ENCODE measurements around the gene DIPK1A.
A peak's percentile ranks its signal among the peaks of the same experiment; 100 is the strongest.

Gene DIPK1A

GRCh38 chr1:92961131-92961895, at the start of gene DIPK1A:
TSS of gene DIPK1A (minus strand) at chr1:92961462. CDS start at chr1:92961429, 33 bp downstream.
- peak; percentile 40 to 48 for DNase-seq

DNA sequence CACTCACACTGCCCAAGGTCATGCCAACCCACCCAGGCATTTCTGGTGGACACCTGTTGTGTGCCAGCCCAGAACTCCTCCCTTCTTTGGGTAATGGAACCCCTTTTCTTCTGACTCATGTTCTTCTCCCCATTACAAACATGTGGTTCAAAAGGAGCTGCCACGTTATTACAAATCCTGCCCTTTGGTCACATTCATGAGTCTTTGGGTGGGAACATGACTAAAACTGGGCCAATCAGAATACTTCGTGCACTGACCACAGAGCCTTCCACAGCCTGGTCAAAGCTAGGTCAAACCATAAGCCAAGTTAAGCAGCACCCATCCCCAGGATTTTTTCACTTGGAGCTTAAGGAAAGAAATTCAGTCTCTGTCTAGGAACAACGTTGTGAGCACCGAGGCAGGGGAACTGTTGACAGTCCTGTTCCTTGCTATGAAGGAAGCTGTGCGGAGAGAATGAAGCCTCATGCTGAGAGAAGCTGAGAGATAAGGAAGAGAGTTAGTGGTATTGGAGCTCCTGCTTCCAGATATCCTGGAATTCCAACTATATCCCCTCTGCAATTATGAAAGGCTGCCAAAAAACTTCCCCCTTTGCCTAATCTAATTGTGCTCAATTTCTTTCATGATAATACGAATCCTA, 46.8 kb upstream of the DIPK1A start:
- DNase-seq = no peak

GRCh38 chr1:93005252-93005598, 44.0 kb upstream of the DIPK1A start:
- no peak for DNase-seq

DNA sequence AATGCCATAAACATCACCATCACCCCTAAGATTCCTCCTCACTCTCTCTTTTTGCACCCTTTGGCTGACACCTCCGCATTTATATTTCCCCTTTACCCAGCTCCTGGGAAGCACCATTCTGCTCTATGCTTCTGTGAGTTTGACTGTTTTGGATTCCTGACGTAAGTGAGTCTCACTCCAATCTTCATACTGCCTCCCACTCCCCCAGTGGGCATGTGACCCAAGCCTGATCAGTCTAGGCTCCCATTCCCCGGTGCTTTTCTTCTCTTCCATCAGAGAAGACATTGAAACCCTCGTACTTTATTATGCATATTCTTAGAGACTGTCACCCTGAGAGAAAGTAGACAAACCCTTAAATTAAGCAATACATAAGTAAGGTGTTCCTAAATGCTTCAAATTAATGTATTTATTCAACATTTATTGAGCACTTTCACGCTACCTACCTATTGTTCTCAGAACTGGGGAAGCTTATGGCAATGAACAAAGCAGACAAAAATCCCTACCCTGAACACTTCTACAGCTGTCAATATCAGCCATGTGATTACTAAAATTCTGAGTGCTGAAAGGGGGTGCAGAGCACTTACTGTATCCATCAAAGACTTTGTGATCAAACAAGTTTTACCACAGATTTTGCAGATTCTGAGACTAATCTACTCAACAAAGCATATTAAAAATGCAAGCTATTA, 43.4 kb upstream of the DIPK1A start:
- DNase-seq = no peak

- no peak for DNase-seq
Measured at GRCh38 chr1:93003981-93004380, 42.7 kb upstream of the DIPK1A start.

DNA sequence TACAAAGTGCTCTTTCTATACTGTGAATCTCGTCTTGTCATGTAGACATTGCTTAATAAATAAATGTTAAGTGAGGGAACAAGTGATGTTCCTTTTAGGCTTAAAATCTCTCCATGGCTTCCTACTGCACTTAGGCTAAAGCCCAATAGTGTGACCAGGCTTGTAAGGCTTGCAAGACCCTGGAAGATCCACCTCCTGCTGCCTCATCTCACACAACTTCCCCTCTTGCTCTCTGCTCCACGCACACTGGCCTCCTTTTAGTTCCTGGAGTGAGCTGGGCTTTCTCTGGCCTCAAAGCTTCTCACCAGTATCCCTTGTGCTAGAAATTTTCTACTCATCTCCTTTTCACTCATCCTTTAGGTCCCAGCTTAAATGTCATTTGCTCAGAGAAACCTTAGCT, 41.5 kb upstream of the DIPK1A start:
- no peak for DNase-seq

DNA sequence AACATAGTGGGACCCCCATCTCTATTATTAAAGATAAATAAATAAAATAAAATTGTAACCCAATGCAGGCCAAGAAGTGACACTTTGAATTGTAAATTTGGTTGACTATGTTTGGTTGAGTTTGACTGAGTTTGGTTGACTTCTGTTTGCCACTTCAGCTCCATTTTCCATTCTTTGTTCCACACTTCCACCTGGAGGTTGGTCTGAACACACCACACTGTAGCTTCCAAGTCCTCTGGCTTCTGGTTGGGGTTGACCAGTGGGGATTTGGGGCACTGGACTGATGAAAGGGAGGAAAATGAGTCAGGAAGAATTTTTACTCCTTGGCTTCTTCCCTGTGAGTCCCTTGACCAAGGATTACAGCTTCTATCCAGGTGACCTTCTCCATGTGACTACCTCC, 40.6 kb upstream of the DIPK1A start:
- no peak for DNase-seq

DNA sequence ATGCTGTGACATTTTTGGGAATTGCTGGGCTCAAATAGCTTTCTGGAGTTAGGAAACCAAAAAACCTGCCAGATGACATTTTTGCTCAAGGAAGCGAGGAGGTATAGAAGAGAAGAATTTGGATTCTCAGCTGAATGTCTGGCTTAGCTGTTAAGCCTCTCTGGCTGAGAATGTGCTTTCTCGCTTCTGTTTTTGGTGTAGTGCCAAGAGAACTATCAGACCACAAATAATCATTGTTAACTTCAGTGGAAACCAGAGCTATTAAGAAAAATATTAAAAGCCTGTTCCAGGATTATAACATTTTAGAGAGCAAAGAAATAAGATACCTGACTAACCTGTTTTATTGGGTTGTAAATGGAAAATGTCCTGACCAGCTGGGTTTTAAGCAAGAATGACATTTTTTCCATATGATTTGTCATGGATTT, 39.5 kb upstream of the DIPK1A start:
- no peak for DNase-seq

- no peak for DNase-seq
Measured at GRCh38 chr1:93000291-93000690, 39.0 kb upstream of the DIPK1A start.

DNA sequence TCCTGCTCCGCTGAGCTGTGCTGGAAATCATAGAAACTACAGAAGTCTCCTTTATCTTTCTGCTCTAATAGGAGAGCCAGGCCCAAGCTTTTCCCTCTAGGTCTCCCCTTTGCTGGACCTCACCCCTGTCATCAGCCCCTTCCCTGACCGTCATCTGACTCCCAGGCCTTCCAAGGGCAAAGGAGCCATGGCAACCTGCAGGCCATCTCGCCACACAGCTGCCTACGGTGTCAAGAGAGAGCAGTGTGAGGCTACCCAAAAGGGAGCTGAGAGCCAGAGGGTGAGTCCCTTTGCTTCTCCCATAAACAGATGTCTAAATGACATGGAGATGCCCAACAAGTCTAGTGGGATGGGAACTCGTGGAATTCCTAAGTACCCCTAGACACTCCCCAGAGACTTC, 37.6 kb upstream of the DIPK1A start:
- no peak for DNase-seq

DNA sequence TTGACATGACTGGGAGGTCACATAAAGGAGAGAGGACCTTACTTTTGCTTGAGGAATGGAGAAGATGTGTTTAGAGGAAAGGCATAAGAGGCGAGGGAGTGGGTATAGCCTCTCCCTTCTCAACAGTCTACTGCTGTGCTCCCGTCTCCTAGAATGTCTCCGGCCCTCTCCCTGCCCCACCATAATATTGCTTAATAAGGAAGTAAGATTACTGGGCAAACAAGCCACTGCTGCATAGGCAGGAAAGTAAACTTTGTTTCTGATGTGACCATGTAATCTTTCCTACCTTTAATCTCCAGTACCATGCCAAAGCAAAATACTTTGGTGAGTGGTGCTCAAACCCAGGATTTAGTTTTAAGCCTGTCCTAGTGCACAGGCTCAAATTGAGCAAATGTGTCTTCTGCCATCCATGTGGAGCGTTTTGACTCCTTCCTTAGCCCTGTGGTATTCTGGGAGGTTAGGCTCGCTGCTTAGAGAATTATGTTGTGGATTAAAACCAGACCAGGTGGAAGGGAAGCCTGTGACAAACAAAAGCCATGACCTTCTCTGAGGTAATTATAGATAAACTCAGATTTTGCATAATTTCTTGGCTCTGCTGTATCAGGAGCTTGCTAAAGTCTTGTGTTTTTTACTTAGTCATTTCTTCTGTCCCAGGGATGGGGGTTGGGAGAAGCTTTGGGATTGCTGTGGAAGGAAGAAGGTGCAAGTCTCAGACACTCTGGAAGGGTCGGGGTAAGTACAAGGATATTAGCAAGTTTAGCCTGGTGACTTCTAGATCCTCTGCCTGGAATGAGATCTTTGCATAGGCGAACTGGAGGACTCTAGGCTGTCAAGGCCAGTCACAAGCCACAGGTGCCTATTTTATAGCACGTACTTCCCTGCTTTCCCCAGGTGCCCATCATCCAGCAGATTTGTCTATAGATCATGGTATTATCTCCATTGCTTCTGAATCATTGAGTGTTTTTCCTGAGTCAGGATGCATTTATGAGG, 34.5 kb upstream of the DIPK1A start:
- DNase-seq = no peak

DNA sequence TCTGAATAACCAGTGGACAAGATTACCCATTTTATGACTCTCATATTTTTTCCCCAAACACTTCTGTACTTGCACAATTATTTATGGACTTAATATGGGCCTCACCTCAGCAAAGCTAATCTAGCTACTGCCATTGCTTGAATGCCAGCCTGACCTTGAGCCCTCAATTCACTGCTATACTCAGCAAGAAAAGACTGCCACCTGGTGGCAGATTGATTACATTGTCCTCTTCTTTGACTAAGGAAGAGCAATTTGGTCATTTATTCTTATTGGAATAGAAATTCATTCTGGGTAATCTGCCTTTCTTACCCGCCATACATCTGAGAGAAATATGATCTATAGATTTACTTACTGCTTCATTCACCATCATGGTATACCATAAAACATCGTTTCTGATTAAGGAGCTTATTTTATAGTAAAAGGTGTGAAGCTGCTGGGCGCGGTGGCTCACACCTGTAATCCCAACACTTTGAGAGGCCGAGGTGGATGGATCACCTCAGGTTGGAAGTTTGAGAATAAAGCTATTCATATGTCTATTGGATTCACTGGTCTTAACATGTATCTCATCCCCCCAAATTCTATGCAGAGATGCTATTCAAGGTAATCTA, 32.9 kb upstream of the DIPK1A start:
- peak in 1 of 2 donors; percentile 46 for DNase-seq

DNA sequence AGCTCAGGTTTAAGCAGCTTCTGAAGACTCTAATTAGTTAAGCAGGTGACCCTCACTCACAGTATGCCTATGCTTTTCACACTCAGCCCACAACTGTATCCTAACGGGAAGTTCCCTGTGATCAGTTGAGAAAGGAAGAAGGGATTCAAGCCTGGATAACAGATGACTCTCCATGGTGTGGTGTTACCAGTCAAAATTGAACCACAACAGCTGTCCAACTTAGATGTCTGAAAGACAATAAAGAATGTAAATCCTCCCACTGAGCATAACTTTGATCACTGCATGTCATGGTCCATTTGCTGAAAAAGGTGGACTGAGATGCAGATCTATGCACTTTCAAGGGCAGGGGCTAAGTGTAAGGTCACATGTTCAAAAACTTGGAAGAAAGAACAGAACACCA, 32.3 kb upstream of the DIPK1A start:
- DNase-seq = no peak

DNA sequence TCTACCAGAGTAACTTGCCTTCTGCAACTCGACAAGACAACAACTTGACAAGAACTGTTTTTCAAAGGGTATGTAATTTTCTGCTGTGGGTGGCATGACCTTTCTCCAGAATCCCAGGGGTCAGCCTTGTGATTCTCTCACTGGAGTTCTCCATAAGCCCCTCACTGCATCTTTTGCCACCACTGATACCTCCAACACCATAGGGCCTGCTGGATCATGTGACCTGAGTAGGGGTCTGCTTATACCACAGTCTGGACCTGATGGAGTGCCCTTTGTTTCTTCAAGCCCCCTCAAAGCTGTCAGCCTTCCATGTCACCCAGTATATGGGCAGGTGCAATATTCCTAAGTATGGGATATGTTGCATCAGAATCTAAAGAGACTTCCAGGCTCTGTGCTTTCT, 31.6 kb upstream of the DIPK1A start:
- DNase-seq = no peak

DNA sequence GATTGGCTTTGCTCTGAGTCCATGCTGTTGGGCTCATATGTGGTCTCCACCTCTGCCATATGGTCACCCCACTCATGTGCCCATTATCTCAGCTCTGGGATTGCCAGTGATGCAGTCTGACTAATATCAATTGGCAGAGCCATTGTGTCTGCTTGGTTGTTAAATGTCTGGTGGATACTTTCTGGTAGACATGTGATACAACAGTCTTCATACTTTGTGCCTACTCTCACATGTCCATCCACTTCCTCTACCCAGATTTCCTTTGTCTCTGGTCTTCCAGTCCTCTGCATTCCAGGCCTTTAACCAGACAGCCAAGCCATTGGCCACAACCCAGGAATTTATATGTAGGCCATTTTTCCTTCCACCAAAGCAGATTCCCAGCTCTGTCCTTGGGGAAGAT, 30.8 kb upstream of the DIPK1A start:
- DNase-seq = no peak

DNA sequence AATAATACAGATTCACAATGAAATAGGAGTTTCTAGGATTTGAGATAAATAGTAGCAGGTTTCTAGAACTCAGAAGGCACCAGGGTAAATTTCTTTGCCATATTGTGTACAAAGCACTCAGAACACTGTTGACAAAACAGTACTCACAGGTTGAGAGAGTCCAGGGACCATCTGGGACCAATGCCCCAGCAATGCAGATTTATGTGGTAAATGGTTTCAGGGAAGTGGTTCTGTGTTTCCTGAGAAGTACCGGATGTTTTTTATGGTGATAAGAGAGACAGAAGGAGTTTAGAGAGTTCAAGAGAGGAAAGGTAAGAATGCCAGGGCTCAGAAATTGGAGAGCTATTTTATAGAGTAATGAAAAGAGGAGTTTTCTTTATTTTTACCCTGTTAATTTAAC, 29.6 kb upstream of the DIPK1A start:
- peak in 1 of 2 donors; percentile 39 for DNase-seq

- no peak for DNase-seq
Measured at GRCh38 chr1:92989936-92990583, 28.8 kb upstream of the DIPK1A start.

- no peak for DNase-seq
Measured at GRCh38 chr1:92989253-92989652, 28.0 kb upstream of the DIPK1A start.

GRCh38 chr1:92987462-92987861, 26.2 kb upstream of the DIPK1A start:
- DNase-seq = no peak

GRCh38 chr1:92985101-92985500, 23.8 kb upstream of the DIPK1A start:
- no peak for DNase-seq

DNA sequence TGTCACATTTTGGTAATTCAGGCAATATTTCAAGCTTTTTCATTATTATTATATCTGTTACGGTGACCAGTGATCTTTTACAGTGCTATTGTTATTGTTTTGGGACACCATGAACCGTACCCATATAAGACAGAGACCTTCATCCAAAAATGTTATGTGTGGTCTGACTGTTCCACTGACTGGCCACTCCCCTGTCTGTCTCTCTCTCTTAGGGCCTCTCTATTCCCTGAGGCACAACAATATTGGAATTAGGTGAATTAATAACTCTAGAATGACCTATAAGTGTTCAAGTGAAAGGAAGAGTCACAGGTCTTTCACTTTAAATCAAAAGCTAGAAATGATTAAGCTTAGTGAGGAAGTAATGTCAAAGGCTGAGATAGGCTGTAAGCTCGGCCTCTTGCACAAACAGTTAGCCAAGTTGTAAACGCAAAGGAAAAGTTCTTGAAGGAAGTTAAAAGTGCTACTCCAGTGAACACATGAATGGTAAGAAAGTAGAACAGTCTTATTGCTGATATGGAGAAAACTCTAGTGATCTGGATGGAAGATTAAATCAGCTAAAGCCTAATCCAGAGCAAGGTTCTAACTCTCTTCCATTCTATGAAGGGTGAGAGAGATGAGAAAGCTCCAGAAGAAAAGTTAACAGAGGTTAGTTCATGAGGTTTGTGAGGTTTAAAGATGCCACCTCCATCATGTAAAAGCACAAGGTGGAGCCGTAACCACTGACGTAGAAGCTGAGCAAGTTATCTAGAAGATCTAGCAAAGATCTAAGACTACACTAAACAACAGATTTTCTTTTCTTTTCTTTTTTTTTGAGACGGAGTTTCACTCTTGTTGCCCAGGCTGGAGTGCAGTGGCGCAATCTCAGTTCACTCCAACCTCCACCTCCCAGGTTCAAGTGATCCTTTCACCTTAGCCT, 19.7 kb upstream of the DIPK1A start:
- DNase-seq = no peak

All from bone marrow (tissue), 2 donors.